Activated T-cell treated with anti-CD3 and anti-CD28 coated beads, Interleukin-2, amount 50 U/mL, for 24 hours (primary cell): Measurements from ENCODE around the gene TRPM4.
"Not testable (repeated sequence)": the region's sequence is repeated elsewhere in the genome, so short reads cannot be mapped to it uniquely, and the experiment has no call there.

Source experiments
- DNase-seq: peaks from one replicate; pipeline ENCODE4 v3.0.0-alpha.2; 2020
- H3K27ac Mint-ChIP-seq: 2 replicates; pipeline ENCODE4 v1.8.0; 2020; ENCODE audit warnings: mild to moderate bottlenecking, mixed read lengths
- H3K27me3 Mint-ChIP-seq: 2 replicates; pipeline ENCODE4 v1.8.0; 2020; ENCODE audit warnings: mixed read lengths
- H3K36me3 Mint-ChIP-seq: 2 replicates; pipeline ENCODE4 v1.8.0; 2020; ENCODE audit warnings: low read depth, mixed read lengths
- H3K4me1 Mint-ChIP-seq: 2 replicates; pipeline ENCODE4 v1.8.0; 2020; ENCODE audit warnings: low read depth, mixed read lengths
- H3K4me3 Mint-ChIP-seq: 2 replicates; pipeline ENCODE4 v1.8.0; 2020; ENCODE audit warnings: mild to moderate bottlenecking, moderate library complexity, mixed read lengths
- H3K9me3 Mint-ChIP-seq: 2 replicates; pipeline ENCODE4 v1.8.0; 2020; ENCODE audit warnings: mixed read lengths

The TRPM4 gene

GRCh38 chr19:49212016-49212701 lies 54.6 kb downstream of the TRPM4 start:
- Mint-ChIP-seq H3K27ac (no peak overlapping the region), H3K36me3 (no peaks in the 10 kb centered on the region), H3K9me3 (no peaks in the 10 kb centered on the region), H3K4me3 (no peak overlapping the region), H3K27me3 (peaks cover 7% of the 10 kb centered on the region), H3K4me1 (peaks cover 15% of the 10 kb centered on the region)
- DNase-seq: no peak

- no peaks in the 10 kb centered on the region for H3K9me3 Mint-ChIP-seq
- no peaks in the 10 kb centered on the region for H3K36me3 Mint-ChIP-seq
- H3K27me3 Mint-ChIP-seq: peaks cover 7% of the 10 kb centered on the region
- H3K27ac Mint-ChIP-seq: no peak overlapping the region
- no peak for DNase-seq
- H3K4me1 Mint-ChIP-seq: peaks cover 8% of the 10 kb centered on the region
- H3K4me3 Mint-ChIP-seq: no peak overlapping the region
Measured at GRCh38 chr19:49213791-49214190, 56.2 kb downstream of the TRPM4 start.

GRCh38 chr19:49214701-49215100 lies 57.1 kb downstream of the TRPM4 start:
- Mint-ChIP-seq H3K9me3 (no peaks in the 10 kb centered on the region), H3K27me3 (peaks cover 7% of the 10 kb centered on the region), H3K4me1 (peaks cover 8% of the 10 kb centered on the region), H3K4me3 (no peak overlapping the region), H3K27ac (no peak overlapping the region), H3K36me3 (no peaks in the 10 kb centered on the region)
- DNase-seq: no peak

- H3K4me3 Mint-ChIP-seq: no peak overlapping the region
- no peak overlapping the region for H3K27ac Mint-ChIP-seq
- no peaks in the 10 kb centered on the region for H3K36me3 Mint-ChIP-seq
- H3K9me3 Mint-ChIP-seq: no peaks in the 10 kb centered on the region
- peaks cover 2% of the 10 kb centered on the region for H3K4me1 Mint-ChIP-seq
- no peak for DNase-seq
- H3K27me3 Mint-ChIP-seq: peaks cover 4% of the 10 kb centered on the region
Measured at GRCh38 chr19:49216071-49216470, 58.5 kb downstream of the TRPM4 start.

GRCh38 chr19:49217382-49217781 lies 59.8 kb downstream of the TRPM4 start:
- DNase-seq: no peak
- Mint-ChIP-seq H3K9me3 (no peaks in the 10 kb centered on the region), H3K4me3 (no peak overlapping the region), H3K27ac (no peak overlapping the region), H3K4me1 (no peaks in the 10 kb centered on the region), H3K27me3 (no peaks in the 10 kb centered on the region), H3K36me3 (no peaks in the 10 kb centered on the region)

- no peak overlapping the region for H3K4me3 Mint-ChIP-seq
- peaks cover 11% of the 10 kb centered on the region for H3K27me3 Mint-ChIP-seq
- DNase-seq: no peak
- peaks cover 5% of the 10 kb centered on the region for H3K4me1 Mint-ChIP-seq
- H3K27ac Mint-ChIP-seq: no peak overlapping the region
- no peaks in the 10 kb centered on the region for H3K36me3 Mint-ChIP-seq
- H3K9me3 Mint-ChIP-seq: no peaks in the 10 kb centered on the region
Measured at GRCh38 chr19:49222011-49222410, 64.4 kb downstream of the TRPM4 start.

- Mint-ChIP-seq H3K9me3 (no peaks in the 10 kb centered on the region), H3K27ac (no peak overlapping the region), H3K4me3 (no peak overlapping the region)
Measured at GRCh38 chr19:49222528-49222927, 64.9 kb downstream of the TRPM4 start.

GRCh38 chr19:49223472-49223871 lies 65.9 kb downstream of the TRPM4 start:
- Mint-ChIP-seq H3K4me3 (no peak overlapping the region), H3K4me1 (peaks cover 7% of the 10 kb centered on the region), H3K9me3 (no peaks in the 10 kb centered on the region), H3K36me3 (no peaks in the 10 kb centered on the region), H3K27ac (no peak overlapping the region), H3K27me3 (peaks cover 11% of the 10 kb centered on the region)
- DNase-seq: no peak

More at GRCh38 chr19:49222528-49222927, 64.9 kb downstream of the TRPM4 start:
- Mint-ChIP-seq H3K36me3 (no peaks in the 10 kb centered on the region), H3K4me1 (peaks cover 5% of the 10 kb centered on the region), H3K27me3 (peaks cover 11% of the 10 kb centered on the region)
- no peak for DNase-seq

GRCh38 chr19:49224441-49224840 lies 66.8 kb downstream of the TRPM4 start:
- H3K27ac Mint-ChIP-seq, H3K36me3 Mint-ChIP-seq, H3K4me3 Mint-ChIP-seq, DNase-seq, H3K4me1 Mint-ChIP-seq, H3K9me3 Mint-ChIP-seq: not testable (repeated sequence)
- H3K27me3 Mint-ChIP-seq: peaks cover 11% of the 10 kb centered on the region

GRCh38 chr19:49224879-49225278 lies 67.3 kb downstream of the TRPM4 start:
- Mint-ChIP-seq H3K4me3 (no peak overlapping the region), H3K9me3 (no peaks in the 10 kb centered on the region), H3K27ac (no peak overlapping the region), H3K4me1 (peaks cover 7% of the 10 kb centered on the region), H3K27me3 (peaks cover 11% of the 10 kb centered on the region), H3K36me3 (no peaks in the 10 kb centered on the region)
- no peak for DNase-seq

- no peaks in the 10 kb centered on the region for H3K9me3 Mint-ChIP-seq
- peaks cover 19% of the 10 kb centered on the region for H3K4me1 Mint-ChIP-seq
- no peak overlapping the region for H3K4me3 Mint-ChIP-seq
- no peaks in the 10 kb centered on the region for H3K36me3 Mint-ChIP-seq
- H3K27me3 Mint-ChIP-seq: peaks cover 7% of the 10 kb centered on the region
- DNase-seq: no peak
- no peak overlapping the region for H3K27ac Mint-ChIP-seq
Measured at GRCh38 chr19:49229416-49229815, 71.8 kb downstream of the TRPM4 start.

GRCh38 chr19:49231389-49231788 lies 73.8 kb downstream of the TRPM4 start:
- no peak for DNase-seq
- H3K36me3 Mint-ChIP-seq: no peaks in the 10 kb centered on the region
- peaks cover 14% of the 10 kb centered on the region for H3K4me1 Mint-ChIP-seq
- H3K27me3 Mint-ChIP-seq: no peaks in the 10 kb centered on the region
- peak overlapping the region; percentile 37 for H3K27ac Mint-ChIP-seq
- no peaks in the 10 kb centered on the region for H3K9me3 Mint-ChIP-seq
- H3K4me3 Mint-ChIP-seq: no peak overlapping the region

GRCh38 chr19:49231804-49232203 lies 74.2 kb downstream of the TRPM4 start:
- H3K4me3 Mint-ChIP-seq: no peak overlapping the region
- H3K27ac Mint-ChIP-seq: peak overlapping the region; percentile 37

GRCh38 chr19:49233163-49233562 lies 75.6 kb downstream of the TRPM4 start:
- H3K27ac Mint-ChIP-seq: no peak overlapping the region
- H3K4me3 Mint-ChIP-seq: no peak overlapping the region
- H3K9me3 Mint-ChIP-seq: no peaks in the 10 kb centered on the region
- no peaks in the 10 kb centered on the region for H3K36me3 Mint-ChIP-seq
- peaks cover 12% of the 10 kb centered on the region for H3K4me1 Mint-ChIP-seq
- no peaks in the 10 kb centered on the region for H3K27me3 Mint-ChIP-seq
- no peak for DNase-seq

More at GRCh38 chr19:49231804-49232203, 74.2 kb downstream of the TRPM4 start:
- H3K36me3 Mint-ChIP-seq: no peaks in the 10 kb centered on the region
- no peaks in the 10 kb centered on the region for H3K9me3 Mint-ChIP-seq
- no peaks in the 10 kb centered on the region for H3K27me3 Mint-ChIP-seq
- peaks cover 14% of the 10 kb centered on the region for H3K4me1 Mint-ChIP-seq
- no peak for DNase-seq

- Mint-ChIP-seq H3K4me3 (no peak overlapping the region), H3K27me3 (peaks cover 9% of the 10 kb centered on the region), H3K27ac (no peak overlapping the region), H3K36me3 (no peaks in the 10 kb centered on the region), H3K4me1 (no peaks in the 10 kb centered on the region), H3K9me3 (no peaks in the 10 kb centered on the region)
- DNase-seq: no peak
Measured at GRCh38 chr19:49241769-49242168, 84.2 kb downstream of the TRPM4 start.

- DNase-seq: no peak
- Mint-ChIP-seq H3K27me3 (peaks cover 9% of the 10 kb centered on the region), H3K36me3 (no peaks in the 10 kb centered on the region), H3K27ac (no peak overlapping the region), H3K4me1 (no peaks in the 10 kb centered on the region), H3K4me3 (no peak overlapping the region), H3K9me3 (no peaks in the 10 kb centered on the region)
Measured at GRCh38 chr19:49243129-49243528, 85.5 kb downstream of the TRPM4 start.
